Mesendoderm (in vitro differentiated cells): ENCODE results near the gene SYT2. TPM values are rescaled to one million over a fixed set of nuclear protein-coding genes. Genes with fewer than 3 reads are reported as not detected.

Experiments used
- DNase-seq: peaks from one replicate; pipeline ENCODE4 v3.0.0; 2013
- H2AK5ac ChIP-seq: 2 replicates; pipeline ENCODE4 v1.6.1; 2013; ENCODE audit warnings: low read length, inconsistent platforms
- H2BK120ac ChIP-seq: 2 replicates; pipeline ENCODE4 v1.6.1; 2013; ENCODE audit warnings: low read depth, mild to moderate bottlenecking, low read length, moderate library complexity, mixed read lengths
- H2BK15ac ChIP-seq: replicated peaks from 2 replicates; pipeline ENCODE4 v1.6.1; 2013; ENCODE audit warnings: low read depth, mild to moderate bottlenecking, moderate library complexity
- H2BK5ac ChIP-seq: 2 replicates; pipeline ENCODE4 v1.6.1; 2013; ENCODE audit warnings: low read length, inconsistent platforms
- H3K18ac ChIP-seq: 2 replicates; pipeline ENCODE4 v1.6.1; 2013; ENCODE audit warnings: mild to moderate bottlenecking, low read length, mixed read lengths
- H3K23ac ChIP-seq: one replicate; pipeline ENCODE4 v1.6.1; 2013; ENCODE audit warnings: low read length
- H3K27ac ChIP-seq: 2 replicates; pipeline ENCODE4 v1.5.1; 2013; ENCODE audit warnings: low read depth, mild to moderate bottlenecking, inconsistent platforms, low read length, moderate library complexity
- H3K27me3 ChIP-seq: 2 replicates; pipeline ENCODE4 v1.6.1; 2013; ENCODE audit warnings: low read length, control low read depth, mild to moderate bottlenecking, inconsistent platforms; ENCODE audit not compliant: insufficient read depth, poor library complexity
- H3K36me3 ChIP-seq: 2 replicates; pipeline ENCODE4 v1.6.1; 2013; ENCODE audit warnings: low read length, inconsistent platforms; ENCODE audit not compliant: control insufficient read depth, insufficient read depth
- H3K4ac ChIP-seq: one replicate; pipeline ENCODE4 v1.6.1; 2013; ENCODE audit warnings: low read depth, mild to moderate bottlenecking, low read length, moderate library complexity
- H3K4me1 ChIP-seq: 2 replicates; pipeline ENCODE4 v1.6.1; 2013; ENCODE audit warnings: low read depth, low read length, inconsistent platforms; ENCODE audit not compliant: control insufficient read depth
- H3K4me2 ChIP-seq: 2 replicates; pipeline ENCODE4 v1.6.1; 2013; ENCODE audit warnings: low read length
- H3K4me3 ChIP-seq: 2 replicates; pipeline ENCODE4 v1.5.1; 2013; ENCODE audit warnings: mild to moderate bottlenecking, low read length
- H3K56ac ChIP-seq: one replicate; pipeline ENCODE4 v1.6.1; 2013; ENCODE audit warnings: low read length
- H3K79me1 ChIP-seq: 2 replicates; pipeline ENCODE4 v1.6.1; 2013; ENCODE audit warnings: low read length, inconsistent platforms
- H3K79me2 ChIP-seq: 2 replicates; pipeline ENCODE4 v1.6.1; 2013; ENCODE audit warnings: mild to moderate bottlenecking, low read length; ENCODE audit not compliant: control insufficient read depth, insufficient read depth
- H3K9ac ChIP-seq: 2 replicates; pipeline ENCODE4 v1.6.1; 2013; ENCODE audit warnings: low read length, inconsistent platforms
- H4K5ac ChIP-seq: one replicate; pipeline ENCODE4 v1.6.1; 2013; ENCODE audit warnings: low read length
- H4K8ac ChIP-seq: one replicate; pipeline ENCODE4 v1.6.1; 2013; ENCODE audit warnings: low read depth, mild to moderate bottlenecking, control low read depth, low read length, moderate library complexity
- WGBS: extraction: QIAGEN DNeasy Blood & Tissue Kit; methylation state at CpG from one replicate; pipeline ENCODE4 v1.1.7; 2013; ENCODE audit warnings: low lambda C conversion rate, missing lambda C conversion rate; ENCODE audit not compliant: insufficient coverage; ENCODE audit errors: extremely low coverage; 5-methylcytosine and 5-hydroxymethylcytosine counted together
- polyA plus RNA-seq, 2 experiments: library from polyadenylated mRNA; stranded (reverse); fragments of 200-250 nt; gene quantifications; one replicate each; pipeline ENCODE4 v1.2.3, GENCODE V29; 2013

Gene SYT2
- 2.2 TPM for polyA plus RNA-seq (2013, experiment 1 of 2)
- polyA plus RNA-seq (2013, experiment 2 of 2) = 2.1 TPM

DNA sequence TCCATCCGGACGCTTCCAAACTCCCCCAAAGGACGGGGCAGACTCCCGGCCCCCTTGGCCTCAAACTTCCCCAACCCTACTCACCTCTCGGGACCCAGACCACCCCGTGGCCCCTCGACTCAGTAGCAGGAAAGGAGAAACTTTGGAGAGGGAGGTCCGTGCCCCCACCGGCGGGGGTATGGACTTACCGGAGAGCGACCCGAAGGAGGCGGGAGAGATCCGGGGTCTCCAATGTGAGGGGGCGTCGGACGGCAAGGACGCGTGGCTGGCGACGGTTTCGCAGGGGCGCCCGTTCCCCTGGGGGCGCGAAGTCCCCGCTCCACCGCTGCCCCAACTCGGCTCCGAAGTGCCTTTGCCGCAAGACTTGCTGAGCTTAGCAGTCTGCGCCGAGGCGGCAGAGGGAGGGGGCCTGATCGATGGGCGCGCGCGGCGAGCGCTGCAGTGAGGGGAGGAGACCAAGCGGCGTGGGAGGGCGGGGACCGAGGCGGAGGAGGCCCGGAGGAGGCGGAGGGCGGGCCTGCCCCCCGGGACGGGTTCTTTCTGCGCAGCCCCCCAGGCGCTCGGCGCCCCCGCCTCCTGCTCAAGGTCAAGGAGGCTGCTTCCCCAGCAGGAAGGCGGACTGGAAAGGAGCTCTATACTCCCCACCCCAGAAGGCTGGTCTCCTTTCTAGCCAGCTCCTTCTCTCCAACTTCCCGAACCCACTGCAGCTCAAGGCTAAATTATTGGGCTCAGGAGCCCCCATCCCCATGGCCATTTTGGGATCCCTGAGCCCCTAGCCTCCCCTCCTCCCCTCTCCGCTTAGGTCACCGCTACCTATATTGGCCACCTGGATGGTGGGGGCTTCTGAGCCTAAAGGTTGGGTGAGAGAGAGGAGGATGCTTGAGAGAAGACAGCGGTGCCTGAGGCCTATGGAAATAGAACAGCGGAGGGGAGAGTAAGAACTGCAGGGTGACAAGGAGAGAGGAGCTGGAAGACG lies at the start of gene SYT2:
Gene SYT2, minus strand, starts transcription at position 385 of the 976 bp plus-strand sequence. CDS start 104,682 bp downstream, outside the sequence.
- DNase-seq = peak; percentile 67
- Histone ChIP-seq H3K79me1 (no peaks in the 10 kb centered on the region), H2BK15ac (no peak within 1 kb of the TSS), H4K5ac (no peak within 1 kb of the TSS), H3K27me3 (peaks cover 7% of the 10 kb centered on the region), H3K4me2 (peak within 1 kb of the TSS; percentile 93), H3K4me3 (peak within 1 kb of the TSS; percentile 53), H2AK5ac (no peak within 1 kb of the TSS), H3K4me1 (no peaks in the 10 kb centered on the region), H3K23ac (peak within 1 kb of the TSS; percentile 80), H3K79me2 (no peaks in the 10 kb centered on the region), H3K4ac (no peak within 1 kb of the TSS), H3K36me3 (no peaks in the 10 kb centered on the region), H3K56ac (peak within 1 kb of the TSS; percentile 81), H2BK120ac (no peak within 1 kb of the TSS), H3K27ac (no peak within 1 kb of the TSS), H4K8ac (no peak within 1 kb of the TSS), H2BK5ac (no peak within 1 kb of the TSS), H3K9ac (peak within 1 kb of the TSS; percentile 66), H3K18ac (peak within 1 kb of the TSS; percentile 13)
- WGBS = no CpG with 5 or more reads among the region's 64 CpGs

DNA sequence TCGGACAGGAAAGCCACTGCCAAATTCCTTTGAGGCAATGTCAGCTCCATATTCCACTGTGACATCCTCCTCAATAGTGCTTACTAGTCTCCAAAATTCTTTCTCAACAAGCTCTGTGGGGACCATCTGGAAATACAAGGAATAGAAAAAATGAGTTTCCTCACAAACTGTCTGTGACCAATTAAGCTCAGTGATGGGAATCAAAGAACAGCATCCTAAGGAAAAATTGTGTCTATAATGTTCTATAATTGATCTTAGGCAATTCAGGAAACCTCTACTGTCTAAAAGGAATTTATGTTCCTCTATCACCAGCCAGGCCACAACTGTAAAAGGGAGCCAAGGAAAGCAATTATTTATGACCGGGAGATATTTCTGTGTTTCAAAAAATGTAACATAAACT lies 46.1 kb upstream of the SYT2 start:
- Histone ChIP-seq H2BK5ac (no peak overlapping the region), H3K27ac (no peak overlapping the region), H3K36me3 (peaks cover 17% of the 10 kb centered on the region), H4K5ac (no peak overlapping the region), H3K79me2 (no peaks in the 10 kb centered on the region), H3K4ac (no peak overlapping the region), H2AK5ac (no peak overlapping the region), H3K27me3 (no peaks in the 10 kb centered on the region), H3K79me1 (no peaks in the 10 kb centered on the region), H2BK15ac (no peak overlapping the region), H4K8ac (no peak overlapping the region), H3K23ac (no peak overlapping the region), H3K18ac (no peak overlapping the region), H3K4me1 (no peaks in the 10 kb centered on the region), H2BK120ac (no peak overlapping the region), H3K4me3 (no peak overlapping the region), H3K9ac (no peak overlapping the region), H3K4me2 (no peak overlapping the region), H3K56ac (no peak overlapping the region)
- WGBS = no CpG with 5 or more reads among the region's 2 CpGs
- no peak for DNase-seq

DNA sequence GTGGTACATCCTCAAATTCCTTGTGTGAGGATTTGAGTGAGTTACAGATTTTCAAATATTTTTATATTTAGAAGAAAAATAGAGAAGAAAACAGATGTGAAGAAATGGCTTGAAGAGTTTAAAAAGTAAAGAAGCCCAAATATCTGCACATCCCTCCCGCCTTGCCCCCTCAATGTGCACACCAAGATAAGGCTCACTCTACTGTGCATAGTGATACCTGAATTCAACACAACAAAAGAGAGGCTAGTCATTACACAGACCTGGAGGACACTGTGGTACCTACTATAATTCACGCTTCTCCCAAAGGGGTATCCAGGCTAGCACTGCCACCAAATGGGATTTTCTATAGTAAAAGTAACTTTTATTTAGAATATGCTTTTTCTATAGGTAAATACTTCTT lies 44.0 kb upstream of the SYT2 start:
- no peak for DNase-seq
- Histone ChIP-seq H3K9ac (no peak overlapping the region), H4K5ac (no peak overlapping the region), H3K4ac (no peak overlapping the region), H3K79me2 (no peaks in the 10 kb centered on the region), H3K4me2 (no peak overlapping the region), H3K18ac (no peak overlapping the region), H3K56ac (no peak overlapping the region), H2AK5ac (no peak overlapping the region), H3K4me1 (no peaks in the 10 kb centered on the region), H2BK120ac (no peak overlapping the region), H2BK5ac (no peak overlapping the region), H3K23ac (no peak overlapping the region), H3K79me1 (no peaks in the 10 kb centered on the region), H3K4me3 (no peak overlapping the region), H3K27me3 (no peaks in the 10 kb centered on the region), H4K8ac (no peak overlapping the region), H2BK15ac (no peak overlapping the region), H3K36me3 (peaks cover 18% of the 10 kb centered on the region), H3K27ac (no peak overlapping the region)
- no CpG with 5 or more reads among the region's 2 CpGs for WGBS

DNA sequence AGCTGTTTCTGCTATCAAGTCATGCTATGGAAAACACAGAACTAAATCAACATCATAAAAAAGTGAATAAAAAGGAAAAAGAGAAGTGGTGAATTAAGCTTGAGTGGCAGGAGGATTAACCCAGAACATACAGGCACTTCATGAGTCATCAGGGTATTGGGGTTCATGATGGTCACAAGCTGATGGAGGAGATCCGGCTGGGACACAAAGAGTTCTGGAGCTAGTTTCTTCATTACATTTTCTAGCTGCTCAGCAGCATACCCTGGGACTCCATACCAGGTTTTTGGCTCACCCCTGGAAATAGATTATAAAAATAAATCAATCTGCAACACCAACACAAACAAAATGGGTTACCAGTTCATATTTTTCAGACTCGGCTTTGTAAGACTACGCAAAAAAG lies 42.5 kb upstream of the SYT2 start:
- peaks cover 20% of the 10 kb centered on the region for H3K36me3 ChIP-seq
- H4K5ac ChIP-seq = no peak overlapping the region
- H3K4me2 ChIP-seq = no peak overlapping the region
- no peak overlapping the region for H2BK15ac ChIP-seq
- H3K4ac ChIP-seq = no peak overlapping the region
- H3K4me1 ChIP-seq = no peaks in the 10 kb centered on the region
- no peak overlapping the region for H3K9ac ChIP-seq
- no peak overlapping the region for H2BK120ac ChIP-seq
- H3K27ac ChIP-seq = no peak overlapping the region
- H3K56ac ChIP-seq = no peak overlapping the region
- H3K27me3 ChIP-seq = no peaks in the 10 kb centered on the region
- H2AK5ac ChIP-seq = no peak overlapping the region
- no peak overlapping the region for H2BK5ac ChIP-seq
- H3K79me1 ChIP-seq = peaks cover 1% of the 10 kb centered on the region
- H3K79me2 ChIP-seq = no peaks in the 10 kb centered on the region
- H4K8ac ChIP-seq = no peak overlapping the region
- H3K18ac ChIP-seq = no peak overlapping the region
- no CpG with 5 or more reads among the region's 3 CpGs for WGBS
- no peak overlapping the region for H3K4me3 ChIP-seq
- no peak for DNase-seq
- H3K23ac ChIP-seq = no peak overlapping the region

DNA sequence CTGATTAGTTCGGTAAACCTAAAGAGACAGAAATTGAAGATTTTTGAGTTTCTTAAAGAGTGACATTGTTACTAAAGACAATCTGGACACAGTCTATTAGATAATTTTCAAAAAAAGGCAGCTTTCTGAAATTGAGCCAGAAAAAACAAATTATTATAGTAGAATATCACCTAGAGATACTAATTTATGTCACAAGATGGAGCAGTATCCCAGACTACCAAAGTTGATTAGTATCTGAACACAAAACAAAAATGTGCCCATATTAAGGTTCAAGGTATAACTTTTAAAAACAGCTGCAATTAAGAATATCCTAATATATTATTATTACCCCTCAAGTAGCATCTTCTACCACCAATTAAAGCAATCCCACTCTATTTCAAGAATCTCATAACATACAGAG lies 40.5 kb upstream of the SYT2 start:
- no peaks in the 10 kb centered on the region for H3K27me3 ChIP-seq
- no peak overlapping the region for H3K18ac ChIP-seq
- H4K8ac ChIP-seq = no peak overlapping the region
- H2AK5ac ChIP-seq = no peak overlapping the region
- DNase-seq = no peak
- H3K4me2 ChIP-seq = no peak overlapping the region
- no peak overlapping the region for H2BK15ac ChIP-seq
- H2BK5ac ChIP-seq = no peak overlapping the region
- no peak overlapping the region for H3K27ac ChIP-seq
- H3K4me3 ChIP-seq = no peak overlapping the region
- H3K36me3 ChIP-seq = peaks cover 15% of the 10 kb centered on the region
- no peak overlapping the region for H3K56ac ChIP-seq
- H3K79me2 ChIP-seq = no peaks in the 10 kb centered on the region
- no peak overlapping the region for H2BK120ac ChIP-seq
- H4K5ac ChIP-seq = no peak overlapping the region
- H3K4ac ChIP-seq = no peak overlapping the region
- WGBS = no CpG with 5 or more reads among the region's 1 CpG
- H3K4me1 ChIP-seq = no peaks in the 10 kb centered on the region
- H3K79me1 ChIP-seq = peaks cover 1% of the 10 kb centered on the region
- no peak overlapping the region for H3K9ac ChIP-seq
- no peak overlapping the region for H3K23ac ChIP-seq
